NB4 (cell line): ENCODE measurements around the gene CACYBP.
"Not testable (repeated sequence)": the region's sequence is repeated elsewhere in the genome, so short reads cannot be mapped to it uniquely, and the experiment has no call there.

Experiments used
- CTCF ChIP-seq: IDR thresholded peaks from one replicate; pipeline ENCODE4 v1.5.1; 2012; ENCODE audit warnings: low read depth, low read length
- MAX ChIP-seq: IDR thresholded peaks from 2 replicates; pipeline ENCODE4 v1.6.1; 2011; ENCODE audit warnings: low read depth, low read length
- POLR2A ChIP-seq: IDR thresholded peaks from 2 replicates; pipeline ENCODE4 v1.6.1; 2011; ENCODE audit warnings: mild to moderate bottlenecking; ENCODE audit not compliant: insufficient read length; ENCODE audit errors: extremely low read depth

GRCh38 chr1:175023922-175024242 lies 24.1 kb downstream of the CACYBP start:
- TF ChIP-seq CTCF, POLR2A, MAX: not testable (repeated sequence)
